CD4-positive, alpha-beta T cell treated with Interleukin-15 for 1 hour (primary cell): ENCODE measurements around the gene ITGB1.
"Not testable (repeated sequence)": the region's sequence is repeated elsewhere in the genome, so short reads cannot be mapped to it uniquely, and the experiment has no call there.

Experiments
- DNase-seq: peaks from one replicate; pipeline ENCODE4 v3.0.0-alpha.2; 2020

ITGB1 gene

DNA sequence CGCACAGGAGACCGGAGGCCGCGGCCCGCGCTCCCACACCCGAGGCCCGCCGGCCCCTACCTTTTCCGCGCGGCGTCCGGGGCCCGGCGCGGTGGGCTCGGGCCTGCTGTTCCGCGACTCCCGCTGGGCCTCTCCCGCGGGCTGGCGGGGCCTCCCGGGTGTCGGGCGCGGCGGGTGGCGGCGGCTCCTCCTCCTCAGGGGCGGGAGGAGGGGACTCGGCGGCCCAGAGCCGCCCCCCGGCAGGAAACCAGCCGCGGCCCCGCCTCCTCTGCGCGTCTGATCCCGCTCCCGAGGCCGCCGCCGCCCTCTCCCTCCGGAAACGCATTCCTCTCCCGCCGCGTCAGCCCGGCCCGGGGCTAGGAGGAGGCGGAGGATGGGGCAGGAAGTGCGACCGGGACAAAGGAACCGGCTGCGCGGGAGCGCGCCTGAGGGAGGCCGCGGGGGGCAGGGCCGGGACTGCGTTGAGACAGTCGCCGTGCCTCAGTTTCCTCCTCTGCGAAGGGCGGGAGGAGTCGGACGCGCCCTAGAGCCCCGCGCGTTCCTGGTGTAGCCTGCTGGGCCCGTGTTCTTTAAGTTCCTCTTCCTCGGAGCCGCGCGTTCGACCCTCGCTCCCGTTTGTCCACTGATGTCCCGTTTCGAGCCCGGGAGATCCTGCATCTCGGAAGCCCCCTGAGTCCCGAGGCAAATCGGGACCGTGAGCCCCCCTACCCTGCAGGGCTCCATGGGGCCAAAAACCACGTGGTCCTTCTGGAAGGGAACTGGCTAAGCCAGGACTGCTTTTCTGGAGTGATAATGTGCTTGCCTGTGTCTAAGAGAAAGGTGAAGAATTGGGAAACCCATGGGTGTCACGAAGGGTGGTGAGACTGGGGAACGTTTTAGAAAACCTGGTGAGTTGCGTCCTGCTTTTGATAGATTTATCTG, at the start of gene ITGB1:
ITGB1 (minus strand) TSS at position 146 of the 921 bp plus-strand sequence. CDS start 22,672 bp downstream, outside the sequence.
- DNase-seq, result peak; percentile 80

DNA sequence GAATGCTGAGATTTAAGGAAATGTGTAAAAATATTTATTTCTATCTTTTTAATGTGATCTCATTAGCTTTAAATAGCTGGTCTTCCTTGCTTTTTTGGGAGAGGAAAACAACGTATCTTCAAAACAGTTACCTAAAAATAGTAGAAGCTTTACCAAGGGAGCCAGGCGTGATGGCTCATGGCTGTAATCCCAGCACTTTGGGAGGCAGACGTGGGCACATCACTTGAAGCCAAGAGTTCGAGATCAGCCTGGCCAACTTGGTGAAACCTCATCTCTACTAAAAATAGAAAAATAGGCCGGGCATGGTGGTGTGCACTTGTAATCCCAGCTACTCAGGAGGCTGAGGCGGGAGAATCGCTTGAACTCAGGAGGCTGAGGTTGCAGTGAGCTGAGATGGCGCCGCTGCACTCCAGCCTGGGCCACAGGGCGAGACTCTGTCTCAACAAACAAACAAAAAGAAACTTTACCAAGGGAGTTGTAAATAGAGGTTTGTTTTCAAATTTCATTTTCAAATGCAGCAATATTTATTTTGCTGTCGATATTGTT, 48.4 kb upstream of the ITGB1 start:
- no peak for DNase-seq

DNA sequence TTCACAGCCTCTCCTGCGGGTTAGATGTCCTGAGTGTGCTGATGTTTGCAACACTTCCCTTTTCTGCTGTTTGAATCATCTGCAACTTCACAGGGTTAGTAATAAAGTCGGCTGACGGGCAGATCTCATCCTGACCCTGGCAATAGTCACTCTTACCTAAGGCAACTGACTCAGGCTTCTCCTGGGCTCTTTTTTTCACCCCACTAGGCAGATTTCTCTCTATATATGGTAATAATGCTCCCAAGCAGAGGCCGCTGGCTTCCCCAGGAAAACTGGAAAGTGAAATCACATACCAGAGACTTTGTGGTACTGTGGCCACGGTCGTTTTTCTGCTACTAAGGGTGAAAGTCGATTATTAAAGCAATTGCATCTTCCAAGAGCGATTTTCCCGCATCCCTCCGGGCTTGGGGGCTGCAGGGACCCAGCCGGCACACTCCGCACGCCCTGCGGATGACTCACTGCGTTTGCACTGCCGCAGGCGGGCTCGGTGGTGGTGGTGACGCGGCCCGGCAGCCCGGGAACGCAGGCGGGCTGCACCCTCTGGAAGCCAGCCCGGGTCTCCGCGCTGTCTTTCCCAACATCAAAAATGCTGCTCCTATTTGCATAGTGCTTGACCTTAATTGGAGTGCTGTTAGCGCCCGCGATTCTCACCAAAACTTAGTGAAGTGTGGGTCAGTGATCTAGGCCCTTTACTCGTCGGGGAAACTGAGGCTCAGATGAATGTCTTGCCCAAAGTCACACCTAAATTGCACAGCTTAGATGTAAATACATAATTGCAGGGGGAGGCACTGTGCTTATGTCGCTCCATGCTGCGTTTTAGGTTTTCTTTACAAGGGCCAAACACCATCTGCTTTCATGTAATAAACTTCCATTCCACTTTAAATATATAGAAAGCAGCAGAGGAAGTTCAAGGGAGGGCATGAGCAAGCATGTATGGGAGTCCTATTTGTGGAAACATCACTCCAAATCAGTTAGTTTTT, 47.6 kb upstream of the ITGB1 start:
- peak; percentile 62 for DNase-seq

DNA sequence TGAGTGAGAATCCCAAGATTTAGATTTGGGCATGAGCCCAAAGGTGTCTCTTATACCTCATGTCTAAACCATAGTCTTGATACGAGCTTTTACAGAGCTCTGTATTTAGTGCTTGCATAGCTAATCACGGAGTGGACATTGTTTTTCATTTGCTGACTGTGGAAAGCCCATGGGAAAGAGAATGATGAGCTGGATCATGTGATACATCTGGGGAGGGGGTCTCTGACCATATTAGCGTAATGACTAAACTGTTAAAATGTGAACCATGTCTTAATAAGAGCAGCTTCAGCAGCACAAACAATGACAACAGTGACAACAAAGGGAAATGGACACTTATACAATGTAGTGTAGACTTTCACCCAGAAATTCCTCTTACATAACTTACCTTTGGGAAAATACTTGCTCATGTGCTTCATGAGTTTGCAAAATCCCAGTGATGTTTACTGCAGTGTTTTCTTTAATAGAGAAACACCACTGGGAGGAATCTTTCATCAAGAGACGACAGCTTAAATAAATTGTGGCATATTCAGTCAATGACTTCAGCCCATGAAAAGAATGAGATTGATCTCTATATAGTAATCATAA, 44.0 kb upstream of the ITGB1 start:
- no peak for DNase-seq

DNA sequence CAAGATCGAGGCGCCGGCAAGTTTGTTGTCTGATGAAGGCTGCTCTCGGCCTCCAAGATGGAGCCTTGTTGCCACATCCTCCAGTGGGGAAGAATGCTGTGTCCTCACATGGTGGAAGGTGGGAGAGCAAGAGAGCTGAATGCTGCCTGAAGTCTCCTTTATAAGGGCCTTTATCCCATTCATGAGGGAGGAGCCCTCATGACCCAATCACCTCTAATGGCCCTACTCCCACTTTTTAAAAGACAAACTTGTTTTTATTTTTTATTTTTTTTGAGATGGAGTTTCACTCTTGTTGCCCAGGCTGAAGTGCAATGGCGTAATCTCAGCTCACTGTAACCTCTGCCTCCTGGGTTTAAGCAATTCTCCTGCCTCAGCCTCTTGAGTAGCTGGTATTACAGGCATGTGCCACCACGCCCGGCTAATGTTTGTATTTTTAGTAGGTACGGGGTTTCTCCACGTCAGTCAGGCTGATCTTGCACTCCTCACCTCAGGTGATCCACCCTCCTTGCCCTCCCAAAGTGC, 40.1 kb upstream of the ITGB1 start:
- DNase-seq, result not testable (repeated sequence)

DNA sequence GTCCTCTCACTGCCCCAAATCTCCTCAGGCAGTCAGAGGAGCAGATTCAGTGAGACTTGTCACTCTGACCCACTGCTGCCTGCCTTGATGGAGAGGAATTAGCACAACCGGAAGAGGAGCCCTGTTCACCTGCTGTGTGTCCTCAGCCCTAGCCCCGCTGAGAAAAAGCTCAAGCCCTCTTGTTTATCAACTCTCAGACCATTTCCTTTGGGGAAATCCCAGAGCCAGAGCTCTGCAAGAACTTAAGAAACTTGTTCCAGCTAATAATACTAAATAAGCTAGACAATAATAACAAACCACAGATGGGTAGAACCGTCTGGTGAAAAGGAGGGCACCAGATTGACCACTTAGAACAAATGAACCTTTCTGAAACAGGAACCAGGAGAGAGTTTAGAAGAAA, 37.7 kb upstream of the ITGB1 start:
- DNase-seq, result no peak

DNA sequence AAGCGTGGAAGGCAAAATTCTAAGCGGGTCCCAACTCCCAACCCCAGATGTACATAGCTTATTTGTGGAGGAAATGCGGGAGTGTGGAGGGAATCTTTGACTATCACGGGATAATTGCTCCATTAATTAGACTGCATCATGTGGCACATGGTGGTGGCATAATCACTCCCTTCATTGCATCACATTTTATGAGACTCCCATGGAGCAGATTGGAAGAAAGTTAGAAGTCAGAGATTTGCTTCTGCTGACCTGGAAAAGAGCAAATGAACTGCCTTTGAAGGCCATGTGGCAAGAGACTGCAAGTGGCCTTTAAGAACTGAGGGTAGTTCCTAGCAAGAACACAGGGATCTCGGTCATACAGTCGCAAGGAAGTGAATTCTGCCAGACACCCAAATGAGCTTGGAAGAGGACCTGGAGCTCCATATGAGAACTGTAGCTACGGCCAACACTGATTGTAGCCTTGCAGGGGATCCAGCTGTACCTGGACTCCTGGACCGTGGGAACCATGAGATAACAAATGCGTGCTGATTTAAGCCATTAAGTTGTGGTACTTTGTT, 37.1 kb upstream of the ITGB1 start:
- no peak for DNase-seq

DNA sequence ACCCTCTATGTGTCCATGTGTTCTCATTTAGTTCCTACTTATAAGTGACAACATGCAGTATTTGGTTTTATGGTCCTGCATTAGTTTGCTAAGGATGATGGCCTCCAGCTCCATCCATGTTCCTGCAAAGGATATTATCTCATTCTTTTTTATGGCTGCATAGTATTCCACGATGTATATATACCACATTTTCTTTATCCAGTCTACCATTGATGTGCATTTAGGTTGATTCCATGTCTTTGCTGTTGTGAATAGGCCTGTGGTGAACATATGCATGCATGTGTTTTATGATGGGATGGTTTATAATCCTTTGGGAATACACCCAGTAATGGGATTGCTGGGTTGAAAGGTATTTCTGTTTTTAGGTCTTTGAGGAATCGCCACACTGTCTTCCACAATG, 36.6 kb upstream of the ITGB1 start:
- DNase-seq, result not testable (repeated sequence)

DNA sequence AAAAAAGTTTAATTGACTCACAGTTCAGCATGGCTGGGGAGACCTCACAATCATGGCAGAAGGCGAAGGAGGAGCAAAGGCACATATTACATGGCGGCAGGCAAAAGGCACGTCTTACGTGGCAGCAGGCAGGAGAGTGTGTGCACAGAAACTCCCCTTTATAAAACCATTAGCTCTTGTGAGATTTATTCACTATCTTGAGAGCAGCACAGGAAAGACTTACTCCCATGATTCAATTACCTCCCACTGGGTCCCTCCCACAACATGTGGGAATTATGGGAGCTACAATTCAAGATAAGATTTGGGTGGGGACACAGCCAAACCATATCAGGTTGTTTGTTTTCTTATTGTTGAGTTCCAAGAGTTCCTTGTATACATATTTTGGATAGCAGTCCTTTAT, 34.3 kb upstream of the ITGB1 start:
- DNase-seq, result not testable (repeated sequence)

DNA sequence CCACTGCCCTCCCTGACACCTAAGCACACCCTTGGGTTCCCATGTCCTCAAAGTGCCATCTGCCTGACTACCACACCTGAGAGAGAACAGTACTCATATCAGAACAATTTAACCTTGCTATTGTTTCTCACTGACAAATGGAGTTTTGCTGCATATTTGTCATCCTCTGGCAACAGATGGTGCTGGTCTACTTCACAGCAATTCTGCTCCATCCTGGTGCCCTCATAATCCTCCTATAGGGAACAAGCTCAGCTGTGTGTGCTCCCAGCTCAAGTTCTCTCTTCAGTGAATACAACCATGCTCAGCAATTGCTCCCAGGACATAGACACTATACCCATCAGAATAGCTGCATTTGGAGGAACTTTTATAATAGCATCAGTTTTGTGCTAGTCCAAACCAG, 32.8 kb upstream of the ITGB1 start:
- DNase-seq, result no peak

DNA sequence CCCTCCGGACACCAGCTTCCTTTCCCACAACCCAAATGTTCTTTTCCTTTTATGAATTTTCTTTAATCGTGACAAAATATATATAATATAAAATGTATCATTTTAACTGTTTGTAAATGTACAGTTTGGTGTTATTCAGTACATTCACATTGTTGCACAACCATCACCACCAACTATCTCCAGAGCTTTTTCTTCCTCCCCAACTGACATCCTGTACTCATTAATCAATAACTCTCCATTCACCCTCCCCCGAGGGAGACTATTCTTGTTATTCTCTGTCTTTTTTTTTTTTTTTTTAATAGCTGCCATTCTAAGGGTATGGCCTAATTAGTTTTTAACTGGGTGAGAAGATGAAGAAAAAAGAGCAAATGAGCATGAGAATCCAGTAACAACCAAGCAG, 30.6 kb upstream of the ITGB1 start:
- no peak for DNase-seq

DNA sequence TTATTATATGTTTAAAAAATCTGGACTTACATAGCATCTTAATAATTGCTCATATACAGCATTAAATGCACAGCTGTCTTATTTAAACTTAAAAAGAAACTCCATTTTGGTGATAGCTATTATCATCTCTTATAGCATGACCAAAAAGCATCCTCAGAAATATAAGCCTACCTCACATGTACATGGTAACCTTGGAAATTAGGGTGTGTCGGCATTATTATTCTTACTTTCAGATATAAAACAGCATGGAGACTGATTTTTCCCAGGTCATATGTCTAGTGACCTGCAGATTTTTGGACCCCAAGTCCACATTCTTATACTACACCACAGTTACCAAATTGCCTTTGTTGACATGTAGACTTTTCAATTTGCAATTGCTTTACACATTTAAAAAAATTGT, 29.1 kb upstream of the ITGB1 start:
- DNase-seq, result no peak

DNA sequence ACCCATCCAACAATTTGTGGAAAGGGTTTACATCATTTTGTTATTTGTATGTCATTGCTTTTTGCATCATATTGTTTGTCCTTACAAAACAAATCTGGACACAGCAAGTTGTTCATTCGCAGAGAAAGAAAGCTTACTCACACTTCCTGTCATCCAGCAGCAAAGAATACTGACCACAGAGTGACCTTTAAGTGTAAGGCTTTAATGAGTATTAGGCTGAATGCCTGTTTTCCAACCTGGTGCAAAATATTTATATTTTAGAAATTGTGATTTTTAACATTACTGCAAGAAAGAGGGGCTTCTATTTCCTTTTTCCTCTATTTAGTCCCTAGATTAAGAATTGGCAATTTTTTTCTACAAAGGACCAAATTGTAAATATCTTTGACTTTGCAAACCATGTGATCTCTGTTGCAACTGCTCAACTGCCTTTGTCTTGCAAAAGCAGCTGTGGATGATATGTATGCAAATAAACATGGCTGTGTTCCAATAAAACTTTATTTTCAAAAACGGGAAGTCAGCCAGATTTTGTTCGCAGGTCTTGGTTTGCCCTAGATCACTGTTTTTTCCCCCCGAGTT, 27.8 kb upstream of the ITGB1 start:
- DNase-seq, result no peak

DNA sequence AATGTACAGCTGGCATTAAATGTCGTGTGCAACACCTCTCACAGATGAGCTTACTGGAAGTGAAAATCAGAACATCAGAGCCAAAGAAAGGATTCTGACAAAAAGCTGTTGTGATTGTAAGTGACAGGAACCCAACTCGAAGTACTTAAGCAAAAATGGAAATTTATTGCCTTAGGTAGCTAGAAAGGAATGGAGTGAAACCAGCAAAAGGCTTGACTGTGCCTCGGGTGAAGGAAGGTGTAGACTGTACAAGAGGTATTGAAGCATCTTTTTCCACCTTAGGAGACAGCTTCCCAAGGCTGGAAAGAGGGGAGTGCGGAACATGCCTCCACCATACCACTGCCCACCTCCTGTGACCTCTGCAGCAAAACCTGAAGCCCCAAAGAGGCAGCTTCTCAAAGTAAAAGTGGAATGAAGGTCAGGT, 27.3 kb upstream of the ITGB1 start:
- DNase-seq, result no peak

DNA sequence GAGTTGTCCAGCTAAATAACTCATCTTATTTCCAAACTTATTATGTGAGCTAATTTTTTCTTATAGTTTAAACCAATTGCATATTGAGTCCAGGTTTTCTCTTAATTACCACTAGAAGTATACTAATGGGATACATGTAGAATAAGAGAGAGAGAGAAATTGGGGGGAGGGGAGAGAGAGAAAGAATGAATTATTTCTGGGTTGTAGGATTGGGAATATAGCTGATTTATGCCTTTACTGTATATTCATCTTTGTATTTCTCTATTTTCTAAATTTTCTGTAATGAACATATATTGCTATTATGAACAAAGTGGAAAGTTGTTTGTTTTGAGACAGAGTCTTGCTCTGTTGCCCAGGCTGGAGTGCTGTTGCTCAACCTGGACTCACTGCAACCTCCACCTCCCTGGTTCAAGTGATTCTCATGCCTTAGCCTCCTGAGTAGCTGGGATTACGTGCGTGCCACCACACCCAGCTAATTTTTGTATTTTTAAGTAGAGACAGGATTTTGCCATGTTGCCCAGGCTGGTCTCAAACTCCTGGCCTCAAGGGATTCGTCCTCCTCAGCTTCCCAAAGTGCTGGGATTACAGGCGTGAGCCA, 26.1 kb upstream of the ITGB1 start:
- DNase-seq, result no peak

DNA sequence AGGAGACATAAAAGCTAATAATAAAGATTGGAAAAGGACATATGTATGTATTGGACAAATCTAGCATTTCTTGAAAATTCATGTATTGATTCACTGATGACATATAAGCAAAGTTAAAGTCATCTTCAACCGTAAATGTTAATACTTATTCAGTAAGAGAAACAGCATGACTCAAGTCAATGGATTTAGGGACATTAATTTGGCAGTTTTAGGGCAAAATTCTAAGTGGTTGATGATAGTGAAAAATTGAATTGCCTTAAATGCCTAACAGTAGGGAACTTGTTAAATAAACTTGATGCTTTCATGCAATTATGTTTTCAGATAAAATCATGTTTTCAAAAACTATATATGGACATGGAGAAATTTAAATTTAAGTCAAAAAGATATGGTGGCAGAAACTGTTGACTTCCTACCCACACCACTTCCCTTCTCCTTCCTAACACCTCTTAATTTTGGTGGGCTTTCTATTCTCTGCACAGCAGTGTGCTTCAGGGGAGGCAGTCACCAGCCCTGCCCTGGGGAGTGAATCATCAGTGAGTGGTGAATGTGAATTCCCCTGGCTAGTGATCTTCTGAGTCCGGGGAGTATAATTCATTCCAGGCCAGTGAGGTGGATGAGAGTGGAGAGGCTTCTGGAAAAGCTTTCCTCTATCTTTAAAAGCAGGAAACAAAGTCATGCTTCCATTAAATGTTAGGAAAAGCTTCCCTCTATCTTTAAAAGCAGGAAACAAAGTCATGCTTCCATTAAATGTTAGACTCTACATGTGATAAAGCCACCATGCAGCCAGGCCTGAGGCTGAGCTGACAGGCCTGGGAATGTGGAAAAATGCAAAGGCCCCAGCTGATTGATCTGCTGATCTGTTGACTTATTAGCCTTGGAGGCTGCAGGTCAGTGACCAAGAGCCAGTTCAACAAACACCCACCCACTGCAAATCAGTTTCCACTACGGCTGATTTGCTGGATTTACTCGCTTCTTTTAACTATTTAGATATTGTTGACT, 25.2 kb upstream of the ITGB1 start:
- peak; percentile 38 for DNase-seq

DNA sequence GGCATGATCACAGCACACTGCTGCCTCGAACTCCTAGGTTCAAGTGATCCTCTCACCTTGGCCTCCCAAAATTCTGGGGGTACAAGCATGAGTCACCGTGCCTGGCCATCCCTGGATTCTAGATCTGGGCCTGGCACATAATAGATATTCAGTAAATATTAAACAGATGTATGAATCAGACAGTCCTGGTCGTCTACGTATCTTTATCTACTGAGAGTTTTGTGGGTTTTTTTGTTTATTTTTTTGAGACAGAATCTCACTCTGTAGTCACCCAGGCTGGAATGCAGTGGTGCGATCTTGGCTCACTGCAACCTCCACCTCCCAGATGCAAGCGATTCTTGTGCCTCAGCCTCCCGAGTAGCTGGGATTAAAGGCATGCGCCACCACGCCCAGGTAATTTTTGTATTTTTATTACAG, 24.3 kb upstream of the ITGB1 start:
- no peak for DNase-seq

DNA sequence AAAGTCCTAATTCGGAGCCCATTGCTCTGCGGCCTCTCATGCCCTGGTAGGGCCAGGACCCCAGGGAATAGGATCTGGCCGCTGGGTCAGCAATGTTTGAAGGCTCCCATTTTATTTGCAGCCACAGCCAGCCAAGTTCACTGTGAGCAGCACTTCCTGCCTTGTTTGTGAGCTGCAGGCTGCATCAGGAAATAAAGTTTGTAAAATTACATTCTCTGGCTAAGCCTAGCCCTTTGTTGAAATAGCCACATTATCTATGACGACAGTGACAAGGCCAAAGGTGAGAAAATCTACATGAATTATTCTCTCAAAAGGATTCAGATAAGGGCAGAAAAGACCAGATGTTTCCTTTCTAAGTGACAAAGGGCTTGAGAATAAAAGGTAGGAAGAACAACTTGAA, 23.7 kb upstream of the ITGB1 start:
- no peak for DNase-seq

DNA sequence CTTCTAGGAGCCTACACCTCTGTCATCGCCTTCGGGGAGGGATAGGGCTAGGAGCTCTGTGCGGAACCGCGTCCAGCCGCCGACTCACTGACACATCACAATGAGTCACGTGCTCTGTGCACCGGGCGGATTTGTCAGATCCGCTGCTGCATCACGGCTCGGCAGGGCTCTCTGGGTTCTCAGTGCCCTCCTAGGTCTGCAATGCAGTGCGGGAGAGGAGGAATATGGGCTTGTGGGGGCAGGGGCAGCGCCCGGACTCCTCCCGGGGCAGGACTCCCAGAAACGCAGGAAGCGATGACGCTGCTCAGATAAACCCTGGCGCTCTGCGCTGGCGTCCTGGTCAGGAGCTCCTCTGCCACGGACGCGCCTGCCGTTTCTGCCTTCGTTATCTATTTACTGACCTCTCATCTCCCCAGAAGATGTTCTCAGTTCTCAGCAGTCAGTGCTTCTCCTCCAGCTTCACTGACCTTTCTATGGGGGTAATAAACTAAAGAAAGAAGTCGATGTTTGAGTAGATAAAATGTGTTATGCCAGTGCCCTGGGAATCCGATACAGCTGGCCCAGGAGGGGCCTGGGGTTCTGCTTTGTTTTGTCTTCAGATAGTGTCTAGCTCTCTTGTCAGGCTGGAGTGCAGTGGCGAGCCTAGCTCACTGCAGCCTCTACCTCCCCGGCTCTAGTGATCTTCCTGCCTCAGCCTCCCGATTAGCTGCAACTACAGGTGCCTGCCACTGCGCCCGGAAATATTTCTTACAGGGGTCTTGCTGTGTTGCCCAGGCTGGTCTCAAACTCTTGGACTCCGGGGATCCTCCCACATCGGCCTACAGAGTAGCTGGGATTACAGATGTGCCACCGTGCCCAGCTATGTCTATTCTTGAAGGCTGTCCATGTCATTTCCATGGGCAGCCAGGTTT, 22.8 kb upstream of the ITGB1 start:
- peak; percentile 88 for DNase-seq
